Sigmoid colon (tissue), 7 donors: Measurements from ENCODE around the gene NAA35. TPM values are rescaled to one million over a fixed set of nuclear protein-coding genes. Genes with fewer than 3 reads are reported as not detected.

Experiments
- DNase-seq: peaks from one replicate; pipeline ENCODE4 v3.0.0-alpha.2; 2019
- H3K27ac ChIP-seq, 4 donors: fragments of 200-600 bp; sonication (generic); one replicate each; pipeline ENCODE4 v1.5.1; 2016 to 2019; ENCODE audit warnings: mild to moderate bottlenecking in 1 of 4
- H3K27me3 ChIP-seq, 3 donors: fragments of 200-600 bp; sonication (generic); one replicate each; pipeline ENCODE4 v1.5.1; 2019; ENCODE audit warnings: mild to moderate bottlenecking in 1 of 3
- H3K36me3 ChIP-seq, 4 donors: fragments of 200-600 bp; sonication (generic); one replicate each; pipeline ENCODE4 v1.5.1; 2016 to 2019
- H3K4me1 ChIP-seq, 4 donors: fragments of 200-600 bp; sonication (generic); one replicate each; pipeline ENCODE4 v1.5.1; 2017 to 2019
- H3K4me3 ChIP-seq, 4 donors: fragments of 200-600 bp; sonication (generic); one replicate each; pipeline ENCODE4 v1.5.1; 2017 to 2019; ENCODE audit warnings: mild to moderate bottlenecking in 2 of 4, moderate library complexity in 1 of 4
- H3K9me3 ChIP-seq, 4 donors: fragments of 200-600 bp in 3 of 4; sonication (generic) in 3 of 4; one replicate each; pipeline versions ENCODE4 v1.5.1 to v1.6.1; 2013 to 2019
- CTCF ChIP-seq, 4 experiments: fragments of 450-650 bp in 3 of 4; fragments of 200-600 bp in 1 of 4; IDR thresholded peaks; one replicate each; pipeline ENCODE4 v1.5.1; 2016 to 2019; ENCODE audit warnings: antibody characterized with exemption in 4 of 4, mild to moderate bottlenecking in 3 of 4, moderate library complexity in 2 of 4
- EP300 ChIP-seq, 4 donors: sonication (generic); formaldehyde crosslinking; IDR thresholded peaks; one replicate each; pipeline ENCODE4 v1.6.1; 2017; ENCODE audit warnings: antibody characterized with exemption in 4 of 4
- POLR2A ChIP-seq, 2 donors: fragments of 450-650 bp; IDR thresholded peaks; one replicate each; pipeline ENCODE4 v1.6.1; 2016; ENCODE audit warnings: antibody characterized with exemption in 2 of 2, mild to moderate bottlenecking in 2 of 2, moderate library complexity in 2 of 2
- POLR2AphosphoS5 ChIP-seq, 4 donors: sonication (generic); formaldehyde crosslinking; IDR thresholded peaks; one replicate each; pipeline ENCODE4 v1.6.1; 2017; ENCODE audit warnings: antibody characterized with exemption in 4 of 4
- WGBS, 2 donors: extraction: QIAGEN DNeasy Blood & Tissue Kit; methylation state at CpG; one replicate each; pipeline ENCODE4 v1.1.7; 2013; 5-methylcytosine and 5-hydroxymethylcytosine counted together
- intact Hi-C: fragments of 100-400 bp; cut with DNase I; formaldehyde crosslinking; loops from one replicate; pipeline ENCODE4 v1.15.1; 2023
- polyA plus RNA-seq, 3 donors: library from polyadenylated mRNA; stranded (reverse); fragments of 200-250 nt; gene quantifications; one replicate each; pipeline ENCODE4 v1.2.3, GENCODE V29; 2013
- total RNA-seq, 4 donors: library from RNA; depleted of rRNA; stranded (reverse); fragments of >200 nt; gene quantifications; one replicate each; pipeline ENCODE4 v1.1.0, GENCODE V29; 2016
- donor health status: healthy with polysubstance abuse.
- donor health status: Bipolar disorder and iron deficiency.
- donor health status: healthy.

The NAA35 gene
- total and polyA plus RNA-seq, 7 donors: 13.2 to 31.6 (median 19.5) TPM

GRCh38 chr9:86009133-86009532, 68.2 kb downstream of the NAA35 start:
- Histone ChIP-seq H3K9me3 (no peaks in the 10 kb centered on the region), H3K27me3 (no peaks in the 10 kb centered on the region), H3K36me3 (peaks cover 11 to 94% (median 27%) of the 10 kb centered on the region in 4 donors), H3K4me3 (no peak overlapping the region), H3K4me1 (no peaks in the 10 kb centered on the region), H3K27ac (no peak overlapping the region)
- no peak for TF ChIP-seq POLR2A (IDR thresholded peaks at IDR 0.05)
- TF ChIP-seq POLR2AphosphoS5 (IDR thresholded peaks at IDR 0.05): no peak
- no peak for TF ChIP-seq CTCF (IDR thresholded peaks at IDR 0.05)
- TF ChIP-seq EP300 (IDR thresholded peaks at IDR 0.05): no peak
- 19 to 63% methylated on average over 2 of the region's 2 CpGs for WGBS, 2 donors
- no peak for DNase-seq
- intact Hi-C loops: no loop called here

- H3K4me1 ChIP-seq: peaks cover 0 to 13% (median 0%) of the 10 kb centered on the region in 4 donors
- TF ChIP-seq CTCF (IDR thresholded peaks at IDR 0.05): no peak
- no peak for TF ChIP-seq POLR2A (IDR thresholded peaks at IDR 0.05)
- TF ChIP-seq POLR2AphosphoS5 (IDR thresholded peaks at IDR 0.05): no peak
- TF ChIP-seq EP300 (IDR thresholded peaks at IDR 0.05): no peak
- H3K27ac ChIP-seq: no peak overlapping the region
- intact Hi-C loops: no loop called here
- no peak for DNase-seq
- no peaks in the 10 kb centered on the region for H3K27me3 ChIP-seq
- H3K36me3 ChIP-seq: peaks cover 18 to 75% (median 34%) of the 10 kb centered on the region in 4 donors
- no peak overlapping the region for H3K4me3 ChIP-seq
- H3K9me3 ChIP-seq: no peaks in the 10 kb centered on the region
- 98 to 99% methylated on average over 1 of the region's 1 CpG for WGBS, 2 donors
Measured at GRCh38 chr9:86020731-86021130, 79.8 kb downstream of the NAA35 start.

GRCh38 chr9:86021166-86021565, 80.2 kb downstream of the NAA35 start:
- intact Hi-C loops: no loop called here
- H3K4me3 ChIP-seq: no peak overlapping the region
- no peak for DNase-seq
- peaks cover 0 to 13% (median 0%) of the 10 kb centered on the region in 4 donors for H3K4me1 ChIP-seq
- no peaks in the 10 kb centered on the region for H3K9me3 ChIP-seq
- no peaks in the 10 kb centered on the region for H3K27me3 ChIP-seq
- peaks cover 18 to 78% (median 34%) of the 10 kb centered on the region in 4 donors for H3K36me3 ChIP-seq
- no peak overlapping the region for H3K27ac ChIP-seq
- TF ChIP-seq CTCF (IDR thresholded peaks at IDR 0.05): no peak
- TF ChIP-seq POLR2AphosphoS5 (IDR thresholded peaks at IDR 0.05): no peak
- TF ChIP-seq EP300 (IDR thresholded peaks at IDR 0.05): no peak
- no peak for TF ChIP-seq POLR2A (IDR thresholded peaks at IDR 0.05)
- WGBS, 2 donors: 88 to 94% methylated on average over 6 of the region's 6 CpGs

- intact Hi-C loops: no loop called here
- H3K27ac ChIP-seq: no peak overlapping the region
Measured at GRCh38 chr9:86022687-86023266, 81.8 kb downstream of the NAA35 start.

More at GRCh38 chr9:86022687-86023266, 81.8 kb downstream of the NAA35 start:
- Histone ChIP-seq H3K4me1 (peaks cover 0 to 13% (median 0%) of the 10 kb centered on the region in 4 donors), H3K9me3 (no peaks in the 10 kb centered on the region), H3K4me3 (no peak overlapping the region), H3K36me3 (peaks cover 16 to 78% (median 33%) of the 10 kb centered on the region in 4 donors), H3K27me3 (no peaks in the 10 kb centered on the region)
- no peak for TF ChIP-seq EP300 (IDR thresholded peaks at IDR 0.05)
- no peak for TF ChIP-seq CTCF (IDR thresholded peaks at IDR 0.05)
- no peak for TF ChIP-seq POLR2AphosphoS5 (IDR thresholded peaks at IDR 0.05)
- TF ChIP-seq POLR2A (IDR thresholded peaks at IDR 0.05): no peak
- 75 to 86% methylated on average over 3 of the region's 3 CpGs for WGBS, 2 donors
- no peak for DNase-seq
